ENCODE results near the gene CCL27. TPM values are rescaled to one million over a fixed set of nuclear protein-coding genes. Genes with fewer than 3 reads are reported as not detected.

CCL27 gene
- total RNA-seq, 1 experiment from 2014 or later, result 0.68 TPM

- TF ChIP-seq IRF1 (CRISPR knock-in tag; IDR thresholded peaks at IDR 0.05) (no peak), OVOL2 (CRISPR knock-in tag; IDR thresholded peaks at IDR 0.05; ENCODE audit: borderline replicate concordance) (no peak), RORB (CRISPR knock-in tag; IDR thresholded peaks at IDR 0.05) (no peak), ESRRA (CRISPR knock-in tag; IDR thresholded peaks at IDR 0.05; ENCODE audit: borderline replicate concordance) (no peak), GRHL2 (CRISPR knock-in tag; IDR thresholded peaks at IDR 0.05; ENCODE audit: insufficient replicate concordance, severe bottlenecking) (no peak), JUN (CRISPR knock-in tag; IDR thresholded peaks at IDR 0.05) (no peak), SOX15 (CRISPR knock-in tag; IDR thresholded peaks at IDR 0.05) (no peak), NR1H2 (CRISPR knock-in tag; IDR thresholded peaks at IDR 0.05) (no peak), ATF3 (CRISPR knock-in tag; conservative IDR thresholded peaks at IDR 0.05) (no peak), ZNF263 (CRISPR knock-in tag; IDR thresholded peaks at IDR 0.05; ENCODE audit: low read depth) (no peak), ERG (CRISPR knock-in tag; IDR thresholded peaks at IDR 0.05) (no peak), NFATC4 (CRISPR knock-in tag; IDR thresholded peaks at IDR 0.05) (no peak)
- TF ChIP-seq, protein P1, sequence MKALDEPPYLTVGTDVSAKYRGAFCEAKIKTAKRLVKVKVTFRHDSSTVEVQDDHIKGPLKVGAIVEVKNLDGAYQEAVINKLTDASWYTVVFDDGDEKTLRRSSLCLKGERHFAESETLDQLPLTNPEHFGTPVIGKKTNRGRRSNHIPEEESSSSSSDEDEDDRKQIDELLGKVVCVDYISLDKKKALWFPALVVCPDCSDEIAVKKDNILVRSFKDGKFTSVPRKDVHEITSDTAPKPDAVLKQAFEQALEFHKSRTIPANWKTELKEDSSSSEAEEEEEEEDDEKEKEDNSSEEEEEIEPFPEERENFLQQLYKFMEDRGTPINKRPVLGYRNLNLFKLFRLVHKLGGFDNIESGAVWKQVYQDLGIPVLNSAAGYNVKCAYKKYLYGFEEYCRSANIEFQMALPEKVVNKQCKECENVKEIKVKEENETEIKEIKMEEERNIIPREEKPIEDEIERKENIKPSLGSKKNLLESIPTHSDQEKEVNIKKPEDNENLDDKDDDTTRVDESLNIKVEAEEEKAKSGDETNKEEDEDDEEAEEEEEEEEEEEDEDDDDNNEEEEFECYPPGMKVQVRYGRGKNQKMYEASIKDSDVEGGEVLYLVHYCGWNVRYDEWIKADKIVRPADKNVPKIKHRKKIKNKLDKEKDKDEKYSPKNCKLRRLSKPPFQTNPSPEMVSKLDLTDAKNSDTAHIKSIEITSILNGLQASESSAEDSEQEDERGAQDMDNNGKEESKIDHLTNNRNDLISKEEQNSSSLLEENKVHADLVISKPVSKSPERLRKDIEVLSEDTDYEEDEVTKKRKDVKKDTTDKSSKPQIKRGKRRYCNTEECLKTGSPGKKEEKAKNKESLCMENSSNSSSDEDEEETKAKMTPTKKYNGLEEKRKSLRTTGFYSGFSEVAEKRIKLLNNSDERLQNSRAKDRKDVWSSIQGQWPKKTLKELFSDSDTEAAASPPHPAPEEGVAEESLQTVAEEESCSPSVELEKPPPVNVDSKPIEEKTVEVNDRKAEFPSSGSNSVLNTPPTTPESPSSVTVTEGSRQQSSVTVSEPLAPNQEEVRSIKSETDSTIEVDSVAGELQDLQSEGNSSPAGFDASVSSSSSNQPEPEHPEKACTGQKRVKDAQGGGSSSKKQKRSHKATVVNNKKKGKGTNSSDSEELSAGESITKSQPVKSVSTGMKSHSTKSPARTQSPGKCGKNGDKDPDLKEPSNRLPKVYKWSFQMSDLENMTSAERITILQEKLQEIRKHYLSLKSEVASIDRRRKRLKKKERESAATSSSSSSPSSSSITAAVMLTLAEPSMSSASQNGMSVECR (CRISPR knock-in tag; IDR thresholded peaks at IDR 0.05; ENCODE audit: borderline replicate concordance), result no peak
- TF ChIP-seq, protein P2, sequence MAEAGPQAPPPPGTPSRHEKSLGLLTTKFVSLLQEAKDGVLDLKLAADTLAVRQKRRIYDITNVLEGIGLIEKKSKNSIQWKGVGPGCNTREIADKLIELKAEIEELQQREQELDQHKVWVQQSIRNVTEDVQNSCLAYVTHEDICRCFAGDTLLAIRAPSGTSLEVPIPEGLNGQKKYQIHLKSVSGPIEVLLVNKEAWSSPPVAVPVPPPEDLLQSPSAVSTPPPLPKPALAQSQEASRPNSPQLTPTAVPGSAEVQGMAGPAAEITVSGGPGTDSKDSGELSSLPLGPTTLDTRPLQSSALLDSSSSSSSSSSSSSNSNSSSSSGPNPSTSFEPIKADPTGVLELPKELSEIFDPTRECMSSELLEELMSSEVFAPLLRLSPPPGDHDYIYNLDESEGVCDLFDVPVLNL (CRISPR knock-in tag; IDR thresholded peaks at IDR 0.05; ENCODE audit: borderline replicate concordance, low read depth), result no peak
Measured at GRCh38 chr9:34651876-34652601, 10.4 kb downstream of the CCL27 start, which contains the start of gene IL11RA (continued).

- DNase-seq (ENCODE audit: low spot score), result no peak
- H3K36me3 Mint-ChIP-seq, result peaks cover 18% of the 10 kb centered on the region
- no peaks in the 10 kb centered on the region for H3K9me3 Mint-ChIP-seq
- ChIA-PET CTCF (interaction anchor here (0.6 to 4.2 kb wide), 7 partner anchors 13 to 717 kb away, joined by 3 to 31 read pairs (median 4); partner anchors contain the start of gene SIGMAR1), POLR2A (interaction anchor here (0.9 to 1.3 kb wide), 2 partner anchors 14 to 51 kb away, joined by 3 to 5 read pairs; partner anchors contain the start of gene SIGMAR1)
- H3K4me1 Mint-ChIP-seq, result peaks cover 40% of the 10 kb centered on the region
- ATAC-seq, result no peak
- H3K27ac Mint-ChIP-seq, result peak overlapping the region; percentile 94; the same call in 1 of the 2 replicates
- no peaks in the 10 kb centered on the region for H3K27me3 Mint-ChIP-seq (ENCODE audit: low read depth)
- H3K4me3 Mint-ChIP-seq, result peak overlapping the region; percentile 81
- TF ChIP-seq MYBL2 (CRISPR knock-in tag; IDR thresholded peaks at IDR 0.05) (no peak), ERG (CRISPR knock-in tag; IDR thresholded peaks at IDR 0.05) (no peak), ZNF121 (CRISPR knock-in tag; IDR thresholded peaks at IDR 0.05) (no peak), SOX15 (CRISPR knock-in tag; IDR thresholded peaks at IDR 0.05) (no peak), ATF3 (CRISPR knock-in tag; conservative IDR thresholded peaks at IDR 0.05) (no peak), JUN (CRISPR knock-in tag; IDR thresholded peaks at IDR 0.05) (no peak), FOXP4 (CRISPR knock-in tag; IDR thresholded peaks at IDR 0.05) (no peak)
- TF ChIP-seq, protein P3, sequence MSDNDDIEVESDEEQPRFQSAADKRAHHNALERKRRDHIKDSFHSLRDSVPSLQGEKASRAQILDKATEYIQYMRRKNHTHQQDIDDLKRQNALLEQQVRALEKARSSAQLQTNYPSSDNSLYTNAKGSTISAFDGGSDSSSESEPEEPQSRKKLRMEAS (CRISPR knock-in tag; IDR thresholded peaks at IDR 0.05), result no peak
- TF ChIP-seq, protein P4, sequence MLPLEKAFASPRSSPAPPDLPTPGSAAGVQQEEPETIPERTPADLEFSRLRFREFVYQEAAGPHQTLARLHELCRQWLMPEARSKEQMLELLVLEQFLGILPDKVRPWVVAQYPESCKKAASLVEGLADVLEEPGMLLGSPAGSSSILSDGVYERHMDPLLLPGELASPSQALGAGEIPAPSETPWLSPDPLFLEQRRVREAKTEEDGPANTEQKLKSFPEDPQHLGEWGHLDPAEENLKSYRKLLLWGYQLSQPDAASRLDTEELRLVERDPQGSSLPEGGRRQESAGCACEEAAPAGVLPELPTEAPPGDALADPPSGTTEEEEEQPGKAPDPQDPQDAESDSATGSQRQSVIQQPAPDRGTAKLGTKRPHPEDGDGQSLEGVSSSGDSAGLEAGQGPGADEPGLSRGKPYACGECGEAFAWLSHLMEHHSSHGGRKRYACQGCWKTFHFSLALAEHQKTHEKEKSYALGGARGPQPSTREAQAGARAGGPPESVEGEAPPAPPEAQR (CRISPR knock-in tag; IDR thresholded peaks at IDR 0.05), result no peak
- TF ChIP-seq, protein P5, sequence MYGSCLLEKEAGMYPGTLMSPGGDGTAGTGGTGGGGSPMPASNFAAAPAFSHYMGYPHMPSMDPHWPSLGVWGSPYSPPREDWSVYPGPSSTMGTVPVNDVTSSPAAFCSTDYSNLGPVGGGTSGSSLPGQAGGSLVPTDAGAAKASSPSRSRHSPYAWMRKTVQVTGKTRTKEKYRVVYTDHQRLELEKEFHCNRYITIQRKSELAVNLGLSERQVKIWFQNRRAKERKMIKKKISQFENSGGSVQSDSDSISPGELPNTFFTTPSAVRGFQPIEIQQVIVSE (CRISPR knock-in tag; IDR thresholded peaks at IDR 0.05; ENCODE audit: borderline replicate concordance), result no peak
Measured at GRCh38 chr9:34651321-34651720, 11.1 kb downstream of the CCL27 start.
